H9 (cell line): Measurements from ENCODE around the gene CEP128. TPM values are rescaled to one million over a fixed set of nuclear protein-coding genes. Genes with fewer than 3 reads are reported as not detected.

ENCODE experiments used
- DNase-seq: peaks from one replicate; pipeline ENCODE4 v3.0.0-alpha.2; 2017
- H2AFZ ChIP-seq: one replicate; pipeline ENCODE4 v1.6.1; 2013; ENCODE audit warnings: mild to moderate bottlenecking, low read length, control low read depth, moderate library complexity
- H2AK5ac ChIP-seq: 2 replicates; pipeline ENCODE4 v1.6.1; 2013; ENCODE audit warnings: low read length, control low read depth, mixed read lengths; ENCODE audit not compliant: insufficient read length
- H2BK120ac ChIP-seq: one replicate; pipeline ENCODE4 v1.6.1; 2013; ENCODE audit warnings: low read depth, mild to moderate bottlenecking, low read length, control low read depth, inconsistent platforms; ENCODE audit not compliant: poor library complexity, severe bottlenecking
- H2BK12ac ChIP-seq: 2 replicates; pipeline ENCODE4 v1.6.1; 2013; ENCODE audit warnings: low read length, control low read depth, mixed read lengths, low read depth; ENCODE audit not compliant: insufficient read length
- H2BK15ac ChIP-seq: 2 replicates; pipeline ENCODE4 v1.6.1; 2013; ENCODE audit warnings: low read depth, low read length, control low read depth
- H2BK20ac ChIP-seq: one replicate; pipeline ENCODE4 v1.6.1; 2013; ENCODE audit warnings: low read depth, mild to moderate bottlenecking, low read length, control low read depth, inconsistent platforms; ENCODE audit not compliant: poor library complexity, severe bottlenecking
- H2BK5ac ChIP-seq: 2 replicates; pipeline ENCODE4 v1.6.1; 2013; ENCODE audit warnings: low read length, control low read depth, mixed read lengths; ENCODE audit not compliant: insufficient read length
- H3K14ac ChIP-seq: 2 replicates; pipeline ENCODE4 v1.6.1; 2013; ENCODE audit warnings: low read length, control low read depth; ENCODE audit not compliant: insufficient read depth
- H3K18ac ChIP-seq: 2 replicates; pipeline ENCODE4 v1.6.1; 2013; ENCODE audit warnings: low read depth, mild to moderate bottlenecking, mixed read lengths, low read length, control low read depth; ENCODE audit not compliant: insufficient read length
- H3K23ac ChIP-seq: 2 replicates; pipeline ENCODE4 v1.6.1; 2013; ENCODE audit warnings: low read length, control low read depth, mixed read lengths, low read depth; ENCODE audit not compliant: insufficient read length
- H3K23me2 ChIP-seq: 2 replicates; pipeline ENCODE4 v1.6.1; 2013; ENCODE audit warnings: low read depth, mild to moderate bottlenecking, mixed read lengths, low read length, control low read depth; ENCODE audit not compliant: insufficient read length, poor library complexity, severe bottlenecking
- H3K27ac ChIP-seq: 2 replicates; pipeline ENCODE4 v1.5.1; 2013; ENCODE audit warnings: low read length, control low read depth, mixed read lengths, low read depth; ENCODE audit not compliant: insufficient read length
- H3K27me3 ChIP-seq: 2 replicates; pipeline ENCODE4 v1.6.1; 2013; ENCODE audit warnings: low read length, control low read depth, inconsistent platforms; ENCODE audit not compliant: insufficient read depth
- H3K4ac ChIP-seq: 2 replicates; pipeline ENCODE4 v1.6.1; 2013; ENCODE audit warnings: low read depth, mild to moderate bottlenecking, control low read depth, inconsistent platforms, low read length, moderate library complexity
- H3K4me1 ChIP-seq: 2 replicates; pipeline ENCODE4 v1.6.1; 2013; ENCODE audit warnings: low read length, control low read depth, inconsistent platforms; ENCODE audit not compliant: insufficient read depth
- H3K4me2 ChIP-seq: 2 replicates; pipeline ENCODE4 v1.6.1; 2013; ENCODE audit warnings: low read length, control low read depth, mixed read lengths; ENCODE audit not compliant: insufficient read length, insufficient read depth
- H3K56ac ChIP-seq: 2 replicates; pipeline ENCODE4 v1.6.1; 2013; ENCODE audit warnings: low read depth, mild to moderate bottlenecking, mixed read lengths, low read length, control low read depth; ENCODE audit not compliant: insufficient read length
- H3K79me1 ChIP-seq: 2 replicates; pipeline ENCODE4 v1.6.1; 2013; ENCODE audit warnings: low read depth, mild to moderate bottlenecking, moderate library complexity, low read length, control low read depth, inconsistent platforms; ENCODE audit not compliant: insufficient read depth, poor library complexity, severe bottlenecking
- H3K79me2 ChIP-seq: 2 replicates; pipeline ENCODE4 v1.6.1; 2013; ENCODE audit warnings: low read length, control low read depth, inconsistent platforms; ENCODE audit not compliant: insufficient read depth
- H3K9ac ChIP-seq: 2 replicates; pipeline ENCODE4 v1.6.1; 2013; ENCODE audit warnings: low read length, control low read depth, mixed read lengths; ENCODE audit not compliant: insufficient read length; ENCODE audit errors: extremely low read depth
- H3K9me3 ChIP-seq: one replicate; pipeline ENCODE4 v1.6.1; 2013; ENCODE audit warnings: low read depth, low read length, inconsistent platforms; ENCODE audit not compliant: control insufficient read depth
- H3T11ph ChIP-seq: one replicate; pipeline ENCODE4 v1.6.1; 2013; ENCODE audit warnings: mild to moderate bottlenecking, low read length, control low read depth, inconsistent platforms
- H4K20me1 ChIP-seq: one replicate; pipeline ENCODE4 v1.6.1; 2013; ENCODE audit not compliant: control insufficient read depth, insufficient read length, insufficient read depth
- H4K5ac ChIP-seq: 2 replicates; pipeline ENCODE4 v1.6.1; 2013; ENCODE audit warnings: low read depth, mild to moderate bottlenecking, mixed read lengths, low read length, control low read depth; ENCODE audit not compliant: insufficient read length
- H4K8ac ChIP-seq: replicated peaks from 2 replicates; pipeline ENCODE4 v1.6.1; 2013; ENCODE audit warnings: low read length, control low read depth, mixed read lengths, low read depth; ENCODE audit not compliant: insufficient read length
- H4K91ac ChIP-seq: 2 replicates; pipeline ENCODE4 v1.6.1; 2013; ENCODE audit warnings: low read depth, mild to moderate bottlenecking, moderate library complexity, mixed read lengths, low read length, control low read depth; ENCODE audit not compliant: insufficient read length
- H3K27ac Mint-ChIP-seq, 3 experiments: 2 replicates in 2 of 3; 3 replicates in 1 of 3; pipeline ENCODE4 v1.8.0; 2020 to 2021; ENCODE audit warnings: mixed read lengths in 3 of 3, mild to moderate bottlenecking in 1 of 3, moderate library complexity in 1 of 3
- H3K27me3 Mint-ChIP-seq: 2 replicates; pipeline ENCODE4 v1.8.0; 2021; ENCODE audit warnings: low read depth, mild to moderate bottlenecking, moderate library complexity, mixed read lengths
- H3K36me3 Mint-ChIP-seq, 3 experiments: 2 replicates in 2 of 3; 3 replicates in 1 of 3; pipeline ENCODE4 v1.8.0; 2020 to 2021; ENCODE audit warnings: low read depth in 3 of 3, mixed read lengths in 3 of 3; ENCODE audit not compliant: insufficient read depth in 1 of 3
- H3K4me1 Mint-ChIP-seq, 2 experiments: 2 replicates each; pipeline ENCODE4 v1.8.0; 2020; ENCODE audit warnings: mixed read lengths in 2 of 2
- H3K4me3 Mint-ChIP-seq, 2 experiments: 2 replicates in 1 of 2; 3 replicates in 1 of 2; pipeline ENCODE4 v1.8.0; 2020 to 2021; ENCODE audit warnings: mild to moderate bottlenecking in 2 of 2, mixed read lengths in 2 of 2, moderate library complexity in 1 of 2
- H3K9me3 Mint-ChIP-seq, 2 experiments: 2 replicates in 1 of 2; 3 replicates in 1 of 2; pipeline ENCODE4 v1.8.0; 2020; ENCODE audit warnings: mild to moderate bottlenecking in 2 of 2, mixed read lengths in 2 of 2, moderate library complexity in 1 of 2
- CTCF ChIP-seq: fragments of 200-600 bp; sonication (generic); conservative IDR thresholded peaks from 3 replicates; pipeline ENCODE4 v1.8.0; 2021; ENCODE audit warnings: antibody characterized with exemption, mild to moderate bottlenecking
- WGBS: extraction: QIAGEN DNeasy Blood & Tissue Kit; methylation state at CpG from one replicate; pipeline ENCODE4 v1.1.7; 2013; ENCODE audit warnings: missing lambda C conversion rate, low lambda C conversion rate, mixed read lengths; ENCODE audit not compliant: insufficient read length; ENCODE audit errors: extremely low coverage; 5-methylcytosine and 5-hydroxymethylcytosine counted together
- total RNA-seq: library from RNA; stranded (reverse); gene quantifications from 2 replicates; pipeline ENCODE4 v1.2.1, GENCODE V29; 2021

The CEP128 gene
- total RNA-seq, 1 experiment from 2014 or later = 16.3 TPM

- Histone ChIP-seq H4K91ac (no peak overlapping the region), H3K27ac (no peak overlapping the region), H4K8ac (no peak overlapping the region), H3K79me2 (no peaks in the 10 kb centered on the region), H3K9me3 (no peaks in the 10 kb centered on the region), H3K27me3 (no peaks in the 10 kb centered on the region), H3K23ac (no peak overlapping the region), H3K18ac (no peak overlapping the region), H2BK5ac (no peak overlapping the region), H3K79me1 (no peaks in the 10 kb centered on the region), H2BK12ac (no peak overlapping the region), H2BK20ac (no peak overlapping the region), H4K20me1 (no peaks in the 10 kb centered on the region), H3K9ac (no peak overlapping the region), H3K14ac (no peak overlapping the region), H3K23me2 (no peaks in the 10 kb centered on the region), H3K4me2 (no peak overlapping the region), H3T11ph (no peak overlapping the region), H4K5ac (no peak overlapping the region), H2AFZ (no peak overlapping the region), H3K4me1 (no peaks in the 10 kb centered on the region), H2BK120ac (no peak overlapping the region), H3K4ac (no peak overlapping the region), H2BK15ac (no peak overlapping the region), H2AK5ac (no peak overlapping the region), H3K56ac (no peak overlapping the region)
- no peak for DNase-seq
- no CpG with 5 or more reads among the region's 3 CpGs for WGBS
- H3K27me3 Mint-ChIP-seq = no peaks in the 10 kb centered on the region
- H3K36me3 Mint-ChIP-seq = no peaks in the 10 kb centered on the region
- no peak overlapping the region for H3K4me3 Mint-ChIP-seq
- no peaks in the 10 kb centered on the region for H3K9me3 Mint-ChIP-seq
- no peak for TF ChIP-seq CTCF
- H3K27ac Mint-ChIP-seq = no peak overlapping the region
- no peaks in the 10 kb centered on the region for H3K4me1 Mint-ChIP-seq
These were observed 307.3 kb downstream of the CEP128 start for GRCh38 chr14:80634106-80634758.
